ENCODE measurements around the gene FAM110A. TPM values are rescaled to one million over a fixed set of nuclear protein-coding genes. Genes with fewer than 3 reads are reported as not detected.
A peak's percentile ranks its signal among the peaks of the same experiment; 100 is the strongest.

Gene FAM110A
- total and polyA plus RNA-seq, 9 donors, result 7.2 to 23.5 (median 13.6) TPM

DNA sequence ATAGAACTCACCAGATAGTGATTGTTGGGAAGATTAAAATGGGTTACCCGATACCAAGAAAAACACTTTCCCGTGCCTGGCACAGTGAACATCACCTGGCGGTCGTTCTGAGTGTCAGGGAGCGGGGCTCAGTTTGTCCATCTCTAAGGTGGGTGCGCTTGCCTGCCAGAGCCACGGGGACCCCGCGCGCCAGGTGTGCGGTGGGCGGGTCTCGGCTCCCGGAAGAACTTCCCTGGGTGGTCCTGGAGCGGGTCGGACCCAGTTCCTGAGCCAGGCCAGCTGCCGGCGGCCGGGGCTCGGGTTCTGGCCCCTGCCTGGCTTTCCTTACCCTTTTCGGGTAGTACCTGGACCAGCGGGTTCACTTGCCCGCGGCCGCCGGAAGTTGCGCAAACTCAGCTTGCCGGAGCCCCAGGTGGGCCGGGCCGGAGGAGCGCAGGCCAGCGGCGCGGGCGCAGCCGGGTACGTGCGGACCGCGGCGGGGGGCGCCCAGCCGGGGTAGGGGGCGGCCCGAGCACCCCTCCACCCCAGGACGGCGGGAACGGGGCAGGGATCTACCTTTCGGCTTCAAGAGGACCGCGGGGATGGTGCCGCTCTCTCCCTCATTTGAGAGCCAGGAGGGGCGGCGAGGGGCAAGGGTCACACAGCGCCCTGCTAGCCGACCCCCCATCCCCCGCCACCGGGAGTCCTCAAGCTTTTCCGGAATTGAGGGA, 7.5 kb downstream of the FAM110A start:
- Histone ChIP-seq H3K27me3 (ENCODE audit: control insufficient read depth, insufficient read depth, low read length) (peaks cover 38% of the 10 kb centered on the region), H3K27ac (ENCODE audit: low read length) (no peak overlapping the region), H3K9me3 (replicated peaks; ENCODE audit: control insufficient read depth, low read depth, low read length) (no peaks in the 10 kb centered on the region), H3K36me3 (ENCODE audit: control insufficient read depth, insufficient read depth, low read length) (peaks cover 3% of the 10 kb centered on the region), H3K4me3 (ENCODE audit: low read length) (no peak overlapping the region), H3K4me1 (ENCODE audit: control insufficient read depth, insufficient read depth, low read length) (peaks cover 37% of the 10 kb centered on the region)
- 12% methylated on average over 53 of the region's 59 CpGs for WGBS (ENCODE audit: insufficient coverage)
- no peak for DNase-seq

- Histone ChIP-seq H3K27me3 (ENCODE audit: control insufficient read depth, insufficient read depth, low read length) (peaks cover 38% of the 10 kb centered on the region), H3K4me3 (ENCODE audit: low read length) (no peak overlapping the region), H3K9me3 (replicated peaks; ENCODE audit: control insufficient read depth, low read depth, low read length) (no peaks in the 10 kb centered on the region), H3K4me1 (ENCODE audit: control insufficient read depth, insufficient read depth, low read length) (peaks cover 46% of the 10 kb centered on the region), H3K27ac (ENCODE audit: low read length) (no peak overlapping the region), H3K36me3 (ENCODE audit: control insufficient read depth, insufficient read depth, low read length) (peaks cover 3% of the 10 kb centered on the region)
- no peak for DNase-seq
- 10% methylated on average over 46 of the region's 62 CpGs for WGBS (ENCODE audit: insufficient coverage)
Measured at GRCh38 chr20:841568-842546, 8.3 kb downstream of the FAM110A start.

GRCh38 chr20:842547-842940, 9.0 kb downstream of the FAM110A start:
- peaks cover 48% of the 10 kb centered on the region for H3K4me1 ChIP-seq (ENCODE audit: control insufficient read depth, insufficient read depth, low read length)
- DNase-seq, result no peak
- no CpG with 5 or more reads among the region's 2 CpGs for WGBS (ENCODE audit: insufficient coverage)
- no peaks in the 10 kb centered on the region for H3K9me3 ChIP-seq (replicated peaks; ENCODE audit: control insufficient read depth, low read depth, low read length)
- no peak overlapping the region for H3K27ac ChIP-seq (ENCODE audit: low read length)
- peaks cover 38% of the 10 kb centered on the region for H3K27me3 ChIP-seq (ENCODE audit: control insufficient read depth, insufficient read depth, low read length)
- peaks cover 3% of the 10 kb centered on the region for H3K36me3 ChIP-seq (ENCODE audit: control insufficient read depth, insufficient read depth, low read length)
- no peak overlapping the region for H3K4me3 ChIP-seq (ENCODE audit: low read length)

DNA sequence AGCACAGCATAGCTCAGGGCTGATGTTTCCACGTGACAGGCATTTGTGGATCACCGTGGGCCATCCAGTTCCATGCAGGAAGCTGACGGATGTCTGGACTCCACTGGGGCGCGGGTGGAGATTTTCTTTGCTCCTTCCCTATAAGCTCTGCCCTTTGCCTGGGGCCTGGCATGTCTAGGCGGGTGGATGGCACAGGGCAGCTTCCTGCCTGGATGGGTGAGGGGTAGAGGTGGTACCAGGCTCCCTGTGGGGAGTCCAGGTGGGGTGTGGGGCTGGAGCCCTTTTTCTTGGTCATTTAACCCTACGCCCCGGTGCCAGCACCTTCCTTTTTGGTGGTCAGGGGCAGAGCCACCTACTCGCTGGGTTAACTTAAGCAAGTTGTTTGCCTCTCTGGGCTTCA, 10.4 kb downstream of the FAM110A start:
- Histone ChIP-seq H3K9me3 (replicated peaks; ENCODE audit: control insufficient read depth, low read depth, low read length) (no peaks in the 10 kb centered on the region), H3K27me3 (ENCODE audit: control insufficient read depth, insufficient read depth, low read length) (peaks cover 38% of the 10 kb centered on the region), H3K36me3 (ENCODE audit: control insufficient read depth, insufficient read depth, low read length) (peaks cover 3% of the 10 kb centered on the region), H3K4me3 (ENCODE audit: low read length) (no peak overlapping the region), H3K27ac (ENCODE audit: low read length) (no peak overlapping the region), H3K4me1 (ENCODE audit: control insufficient read depth, insufficient read depth, low read length) (peaks cover 59% of the 10 kb centered on the region)
- WGBS (ENCODE audit: insufficient coverage), result 74% methylated on average over 5 of the region's 9 CpGs
- no peak for DNase-seq

DNA sequence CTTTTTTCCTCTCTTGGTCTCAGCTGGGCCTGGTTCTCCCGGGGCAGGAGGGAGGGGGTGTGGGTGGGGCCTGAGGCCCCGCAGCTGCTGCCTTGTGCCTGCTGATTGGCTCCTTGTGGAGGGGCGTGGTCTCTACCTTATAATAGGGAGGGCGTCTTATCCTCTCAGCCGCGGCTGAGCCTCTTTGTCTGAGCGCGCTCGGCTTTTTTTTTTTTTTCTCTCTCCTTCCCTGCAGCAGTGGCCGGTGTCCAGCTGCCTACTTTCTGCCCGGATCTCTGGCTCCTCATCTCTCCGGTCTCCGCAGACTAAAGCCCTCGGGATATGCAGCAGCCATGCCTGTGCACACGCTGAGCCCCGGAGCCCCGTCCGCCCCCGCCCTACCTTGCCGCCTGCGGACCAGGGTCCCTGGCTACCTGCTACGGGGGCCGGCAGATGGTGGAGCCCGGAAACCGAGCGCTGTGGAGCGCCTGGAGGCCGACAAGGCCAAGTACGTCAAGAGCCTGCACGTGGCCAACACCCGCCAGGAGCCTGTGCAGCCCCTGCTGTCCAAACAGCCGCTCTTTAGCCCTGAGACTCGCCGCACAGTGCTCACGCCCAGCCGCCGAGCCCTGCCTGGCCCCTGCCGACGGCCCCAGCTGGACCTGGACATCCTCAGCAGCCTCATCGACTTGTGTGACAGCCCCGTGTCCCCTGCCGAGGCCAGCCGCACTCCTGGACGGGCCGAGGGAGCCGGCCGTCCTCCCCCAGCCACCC, 11.1 kb downstream of the FAM110A start:
- no peaks in the 10 kb centered on the region for H3K9me3 ChIP-seq (replicated peaks; ENCODE audit: control insufficient read depth, low read depth, low read length)
- WGBS (ENCODE audit: insufficient coverage), result 7% methylated on average over 41 of the region's 47 CpGs
- H3K27ac ChIP-seq (ENCODE audit: low read length), result peak overlapping the region; percentile 67
- peak overlapping the region; percentile 60 for H3K4me3 ChIP-seq (ENCODE audit: low read length)
- peaks cover 38% of the 10 kb centered on the region for H3K27me3 ChIP-seq (ENCODE audit: control insufficient read depth, insufficient read depth, low read length)
- H3K4me1 ChIP-seq (ENCODE audit: control insufficient read depth, insufficient read depth, low read length), result peaks cover 59% of the 10 kb centered on the region
- H3K36me3 ChIP-seq (ENCODE audit: control insufficient read depth, insufficient read depth, low read length), result peaks cover 3% of the 10 kb centered on the region
- peak; percentile 93 for DNase-seq

DNA sequence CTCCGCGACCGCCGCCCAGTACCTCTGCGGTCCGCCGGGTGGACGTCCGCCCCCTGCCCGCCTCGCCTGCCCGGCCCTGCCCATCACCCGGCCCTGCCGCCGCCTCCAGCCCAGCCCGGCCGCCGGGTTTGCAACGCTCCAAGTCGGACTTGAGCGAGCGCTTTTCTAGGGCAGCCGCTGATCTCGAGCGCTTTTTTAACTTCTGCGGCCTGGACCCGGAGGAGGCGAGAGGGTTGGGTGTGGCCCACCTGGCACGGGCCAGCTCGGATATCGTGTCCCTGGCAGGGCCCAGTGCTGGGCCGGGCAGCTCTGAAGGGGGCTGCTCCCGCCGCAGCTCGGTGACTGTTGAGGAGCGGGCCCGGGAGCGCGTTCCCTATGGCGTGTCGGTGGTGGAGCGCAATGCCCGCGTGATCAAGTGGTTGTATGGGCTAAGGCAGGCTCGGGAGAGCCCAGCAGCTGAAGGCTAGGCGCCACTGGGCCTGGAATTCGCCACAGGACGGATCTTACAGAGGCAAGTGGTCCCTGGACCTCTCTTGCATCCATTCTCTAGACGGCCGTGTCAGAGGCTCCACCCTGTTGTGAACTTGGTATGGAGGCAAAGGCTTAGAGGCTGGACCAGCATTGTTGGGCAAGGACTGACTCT, 11.8 kb downstream of the FAM110A start:
- peaks cover 38% of the 10 kb centered on the region for H3K27me3 ChIP-seq (ENCODE audit: control insufficient read depth, insufficient read depth, low read length)
- peak overlapping the region; percentile 60 for H3K4me3 ChIP-seq (ENCODE audit: low read length)
- WGBS (ENCODE audit: insufficient coverage), result 41% methylated on average over 42 of the region's 50 CpGs
- DNase-seq, result no peak
- no peak overlapping the region for H3K27ac ChIP-seq (ENCODE audit: low read length)
- H3K36me3 ChIP-seq (ENCODE audit: control insufficient read depth, insufficient read depth, low read length), result peaks cover 3% of the 10 kb centered on the region
- no peaks in the 10 kb centered on the region for H3K9me3 ChIP-seq (replicated peaks; ENCODE audit: control insufficient read depth, low read depth, low read length)
- H3K4me1 ChIP-seq (ENCODE audit: control insufficient read depth, insufficient read depth, low read length), result peaks cover 59% of the 10 kb centered on the region

GRCh38 chr20:845941-846893, 12.7 kb downstream of the FAM110A start:
- peak; percentile 32 for DNase-seq
- H3K27me3 ChIP-seq (ENCODE audit: control insufficient read depth, insufficient read depth, low read length), result peaks cover 29% of the 10 kb centered on the region
- peaks cover 3% of the 10 kb centered on the region for H3K36me3 ChIP-seq (ENCODE audit: control insufficient read depth, insufficient read depth, low read length)
- H3K27ac ChIP-seq (ENCODE audit: low read length), result no peak overlapping the region
- WGBS (ENCODE audit: insufficient coverage), result 66% methylated on average over 6 of the region's 11 CpGs
- H3K4me1 ChIP-seq (ENCODE audit: control insufficient read depth, insufficient read depth, low read length), result peaks cover 56% of the 10 kb centered on the region
- peak overlapping the region; percentile 60 for H3K4me3 ChIP-seq (ENCODE audit: low read length)
- H3K9me3 ChIP-seq (replicated peaks; ENCODE audit: control insufficient read depth, low read depth, low read length), result no peaks in the 10 kb centered on the region

DNA sequence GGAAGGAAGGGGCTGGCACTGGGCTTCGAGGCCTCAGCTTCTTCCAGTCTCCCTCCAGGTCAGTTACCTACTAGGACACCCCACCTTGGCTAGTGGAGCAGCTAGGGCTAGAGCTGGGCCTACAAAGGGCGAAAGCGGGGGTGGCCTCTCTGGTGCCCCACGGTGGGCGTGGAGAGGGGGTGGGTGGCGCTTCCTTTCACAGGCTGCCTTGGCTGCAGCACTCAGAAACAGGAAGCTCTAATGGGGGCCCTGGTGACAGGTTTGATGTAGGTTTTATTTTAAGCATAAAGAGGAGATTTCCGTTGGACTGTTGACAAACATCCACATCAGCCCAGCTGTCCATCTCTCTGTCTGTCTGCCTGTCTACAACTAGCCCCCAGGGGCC, 13.4 kb downstream of the FAM110A start:
- WGBS (ENCODE audit: insufficient coverage), result 71% methylated on average over 5 of the region's 7 CpGs
- no peak overlapping the region for H3K27ac ChIP-seq (ENCODE audit: low read length)

DNA sequence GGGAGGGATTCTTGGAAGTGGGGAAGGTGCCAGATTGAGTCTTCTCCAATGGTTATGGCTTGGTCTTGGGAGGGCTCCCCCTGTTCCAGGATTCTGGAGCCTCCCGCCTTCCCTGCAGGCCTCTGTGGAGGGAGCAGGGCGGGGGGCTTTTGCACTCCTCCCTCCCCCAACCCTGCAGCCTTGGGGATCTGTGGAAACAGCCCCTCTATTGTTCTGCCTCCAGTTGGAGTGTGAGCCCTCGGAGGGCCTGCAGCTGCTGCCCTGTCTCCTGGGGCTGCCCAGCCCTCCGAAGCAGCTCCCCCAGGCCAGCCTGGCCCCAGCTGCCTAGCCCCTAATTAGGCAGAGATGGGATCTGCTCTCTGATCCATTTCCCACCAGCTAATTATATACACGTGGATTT, 14.7 kb downstream of the FAM110A start:
- Histone ChIP-seq H3K27me3 (ENCODE audit: control insufficient read depth, insufficient read depth, low read length) (peaks cover 11% of the 10 kb centered on the region), H3K4me3 (ENCODE audit: low read length) (no peak overlapping the region), H3K9me3 (replicated peaks; ENCODE audit: control insufficient read depth, low read depth, low read length) (no peaks in the 10 kb centered on the region), H3K4me1 (ENCODE audit: control insufficient read depth, insufficient read depth, low read length) (peaks cover 49% of the 10 kb centered on the region), H3K27ac (ENCODE audit: low read length) (peak overlapping the region; percentile 7), H3K36me3 (ENCODE audit: control insufficient read depth, insufficient read depth, low read length) (peaks cover 3% of the 10 kb centered on the region)
- no CpG with 5 or more reads among the region's 5 CpGs for whole genome bisulfite sequencing (ENCODE audit: insufficient coverage)
- DNase-seq, result peak; percentile 51

More for the DNA sequence above, 13.4 kb downstream of the FAM110A start:
- no peak overlapping the region for H3K4me3 ChIP-seq (ENCODE audit: low read length)
- H3K36me3 ChIP-seq (ENCODE audit: control insufficient read depth, insufficient read depth, low read length), result peaks cover 3% of the 10 kb centered on the region
- DNase-seq, result peak; percentile 36
- H3K9me3 ChIP-seq (replicated peaks; ENCODE audit: control insufficient read depth, low read depth, low read length), result no peaks in the 10 kb centered on the region
- peaks cover 22% of the 10 kb centered on the region for H3K27me3 ChIP-seq (ENCODE audit: control insufficient read depth, insufficient read depth, low read length)
- peaks cover 50% of the 10 kb centered on the region for H3K4me1 ChIP-seq (ENCODE audit: control insufficient read depth, insufficient read depth, low read length)

All from muscle of leg (tissue), 11 donors.